GM21737 (cell line): ENCODE data around the gene ALPK1.
"Not testable (repeated sequence)": the region's sequence is repeated elsewhere in the genome, so short reads cannot be mapped to it uniquely, and the experiment has no call there.

Experiments
- ATAC-seq: cut with Tn5 transposase; IDR thresholded peaks from one replicate; pipeline ENCODE4 v1.9.1; 2021; ENCODE audit warnings: mild to moderate bottlenecking, moderate library complexity; ENCODE audit not compliant: unreplicated experiment

ALPK1 gene

GRCh38 chr4:112296949-112297880 is at the start of gene ALPK1:
Gene ALPK1, plus strand, starts transcription at chr4:112297369.
- ATAC-seq = peak; percentile 89

- ATAC-seq = no peak
Observed at GRCh38 chr4:112251019-112251643, 46.0 kb upstream of the ALPK1 start.

GRCh38 chr4:112252234-112252633 is 44.9 kb upstream of the ALPK1 start:
- ATAC-seq = no peak

GRCh38 chr4:112253382-112254000 is 43.7 kb upstream of the ALPK1 start:
- ATAC-seq = peak; percentile 79

- ATAC-seq = no peak
Observed at GRCh38 chr4:112257098-112257497, 40.1 kb upstream of the ALPK1 start.

- no peak for ATAC-seq
Observed at GRCh38 chr4:112266823-112267222, 30.3 kb upstream of the ALPK1 start.

GRCh38 chr4:112270051-112270450 is 27.1 kb upstream of the ALPK1 start:
- ATAC-seq = no peak

GRCh38 chr4:112270640-112271421 is 26.3 kb upstream of the ALPK1 start:
- no peak for ATAC-seq

- ATAC-seq = no peak
Observed at GRCh38 chr4:112272292-112272691, 24.9 kb upstream of the ALPK1 start.

- no peak for ATAC-seq
Observed at GRCh38 chr4:112274959-112275358, 22.2 kb upstream of the ALPK1 start.

- no peak for ATAC-seq
Observed at GRCh38 chr4:112276113-112276512, 21.1 kb upstream of the ALPK1 start.

- ATAC-seq = no peak
Observed at GRCh38 chr4:112277220-112277619, 19.9 kb upstream of the ALPK1 start.

- no peak for ATAC-seq
Observed at GRCh38 chr4:112277705-112278448, 19.3 kb upstream of the ALPK1 start.

- peak; percentile 61 for ATAC-seq
Observed at GRCh38 chr4:112279025-112279881, 17.9 kb upstream of the ALPK1 start.

- no peak for ATAC-seq
Observed at GRCh38 chr4:112279882-112280315, 17.3 kb upstream of the ALPK1 start.

- no peak for ATAC-seq
Observed at GRCh38 chr4:112280386-112281056, 16.6 kb upstream of the ALPK1 start.

- not testable (repeated sequence) for ATAC-seq
Observed at GRCh38 chr4:112281895-112282398, 15.2 kb upstream of the ALPK1 start.

- ATAC-seq = no peak
Observed at GRCh38 chr4:112282860-112283667, 14.1 kb upstream of the ALPK1 start.
